NCI-H446 treated with DMSO at 0.1 percent for 48 hours (cell line): ENCODE results near the gene CCDC40.
A peak's percentile ranks its signal among the peaks of the same experiment; 100 is the strongest.

Source experiments
- DNase-seq: peaks from one replicate; lab custom pipeline; 2025; lab: John Stamatoyannopoulos, UW

CCDC40 gene

DNA sequence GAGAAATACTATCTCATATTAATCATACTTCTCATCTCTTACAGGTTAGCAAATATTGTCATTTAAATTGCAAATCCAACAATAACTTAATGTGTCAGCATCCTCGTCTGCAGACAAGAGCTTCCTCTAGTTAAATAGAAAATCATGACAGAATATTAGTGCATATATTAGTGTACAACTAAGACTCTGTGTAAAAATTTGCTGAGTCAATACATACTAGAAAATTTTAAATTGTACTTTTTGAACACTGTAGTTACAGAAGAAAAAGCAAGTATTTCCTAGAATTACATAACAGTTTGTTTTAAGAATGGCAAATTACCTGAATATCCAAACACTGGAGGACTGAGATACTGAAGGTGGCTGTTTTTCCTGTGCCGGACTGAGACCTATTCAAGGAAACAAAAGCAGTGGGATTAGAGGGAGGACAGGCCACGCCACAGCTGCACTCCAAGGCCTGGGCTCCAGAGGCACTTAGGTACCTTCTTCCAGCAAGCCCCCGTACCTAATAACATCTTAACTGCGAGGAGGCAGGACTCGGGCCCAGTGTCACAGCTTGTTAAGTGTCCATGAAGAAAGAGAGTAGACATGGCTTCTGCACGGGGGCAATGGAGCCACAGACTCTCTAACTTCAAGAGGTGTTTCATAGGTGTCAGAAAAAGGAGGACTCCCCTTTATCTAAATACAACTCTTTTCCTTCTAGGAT is 105.2 kb downstream of the CCDC40 start:
- no peak for DNase-seq

DNA sequence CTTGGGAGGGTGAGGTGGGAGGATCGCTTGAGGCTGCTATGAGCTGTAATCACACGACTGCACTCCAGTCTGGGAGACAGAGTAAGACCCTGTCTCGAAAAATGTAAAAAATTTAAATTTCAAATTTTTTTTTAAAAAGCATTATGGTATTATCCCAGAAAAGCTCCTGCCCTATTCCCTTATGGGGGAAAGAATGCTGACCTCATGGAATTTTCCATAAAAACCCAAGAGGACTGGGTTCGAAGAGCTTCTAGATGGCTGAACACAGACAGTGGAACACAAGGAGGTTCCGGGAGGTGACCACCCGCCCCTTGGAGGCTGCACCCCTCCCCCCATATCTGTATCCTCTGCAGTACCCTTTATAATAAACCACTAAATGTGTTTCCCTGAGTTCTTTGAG is 106.5 kb downstream of the CCDC40 start:
- no peak for DNase-seq

DNA sequence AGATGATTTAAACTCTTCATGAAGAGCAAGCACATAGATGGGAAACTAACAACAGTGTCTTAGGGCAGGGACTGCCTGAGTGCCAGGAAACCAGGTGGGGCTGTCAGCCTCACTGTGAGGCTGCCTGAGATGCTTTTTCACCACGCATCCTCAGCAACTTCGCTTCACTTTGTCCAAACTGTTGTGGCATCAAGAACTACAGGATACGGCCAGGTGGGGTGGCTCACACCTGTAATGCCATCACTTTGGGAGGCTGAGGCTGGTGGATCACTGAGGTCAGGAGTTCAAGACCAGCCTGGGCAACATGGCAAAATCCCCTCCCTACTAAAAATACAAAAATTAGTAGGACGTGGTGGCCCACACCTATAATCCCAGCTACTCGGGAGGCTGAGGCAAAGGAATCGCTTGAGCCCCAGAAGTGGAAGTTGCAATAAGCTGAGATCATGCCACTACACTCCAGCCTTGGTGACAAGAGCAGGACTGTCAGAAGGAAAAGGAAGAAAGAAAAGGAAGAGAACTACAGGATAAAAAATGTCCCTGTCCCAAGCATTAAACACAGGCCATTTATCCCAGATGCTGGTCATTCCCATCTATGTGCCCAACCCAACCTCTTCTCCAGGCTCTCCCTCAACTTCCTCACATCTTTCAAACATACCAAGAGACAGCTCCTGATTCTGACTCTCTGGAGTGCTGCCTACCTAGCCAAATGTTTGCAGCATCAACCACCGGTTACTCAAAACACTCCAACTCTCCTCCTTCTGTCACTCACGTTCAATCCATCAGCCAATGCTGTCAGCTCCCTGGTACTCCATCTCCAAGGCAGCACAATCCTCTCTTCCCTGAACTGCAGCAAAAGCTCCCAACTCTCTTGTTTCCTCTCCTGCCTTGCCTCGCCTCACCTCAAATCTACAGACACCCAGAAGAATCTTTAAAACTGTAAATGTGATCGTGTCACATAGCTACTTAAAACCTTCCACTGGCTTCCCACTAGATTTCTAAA is 108.9 kb downstream of the CCDC40 start:
- no peak for DNase-seq

- DNase-seq, result no peak
These were observed 109.9 kb downstream of the CCDC40 start for GRCh38 chr17:80146121-80147034.

GRCh38 chr17:80147035-80147822 is 110.8 kb downstream of the CCDC40 start, which contains the start of gene EIF4A3:
TSS of gene EIF4A3 (minus strand) at chr17:80147128. CDS start at chr17:80146961, 167 bp downstream.
- peak; percentile 98 for DNase-seq
